HG03060 (cell line): ENCODE measurements around the gene CLNS1A.
"Not testable (repeated sequence)": the region's sequence is repeated elsewhere in the genome, so short reads cannot be mapped to it uniquely, and the experiment has no call there.

Experiments
- ATAC-seq: cut with Tn5 transposase; IDR thresholded peaks from one replicate; pipeline ENCODE4 v1.9.1; 2021; ENCODE audit warnings: low read depth, moderate number of reproducible peaks; ENCODE audit not compliant: unreplicated experiment

Gene CLNS1A

GRCh38 chr11:77619576-77620198 lies 17.9 kb downstream of the CLNS1A start:
- ATAC-seq: no peak

- no peak for ATAC-seq
These were observed 19.7 kb downstream of the CLNS1A start for GRCh38 chr11:77617892-77618291.

GRCh38 chr11:77611921-77612320 lies 25.7 kb downstream of the CLNS1A start:
- no peak for ATAC-seq

GRCh38 chr11:77609234-77609633 lies 28.4 kb downstream of the CLNS1A start:
- no peak for ATAC-seq

GRCh38 chr11:77604281-77604680 lies 33.3 kb downstream of the CLNS1A start:
- ATAC-seq: no peak

GRCh38 chr11:77602381-77603088 lies 35.1 kb downstream of the CLNS1A start:
- ATAC-seq: no peak

- no peak for ATAC-seq
These were observed 39.4 kb downstream of the CLNS1A start for GRCh38 chr11:77598195-77598594.

- no peak for ATAC-seq
These were observed 41.0 kb downstream of the CLNS1A start for GRCh38 chr11:77596626-77597025.

GRCh38 chr11:77593883-77594282 lies 43.7 kb downstream of the CLNS1A start:
- ATAC-seq: no peak

- no peak for ATAC-seq
These were observed 44.9 kb downstream of the CLNS1A start for GRCh38 chr11:77592727-77593126.

- ATAC-seq: no peak
These were observed 47.3 kb downstream of the CLNS1A start for GRCh38 chr11:77590194-77590782.

GRCh38 chr11:77589521-77590193 lies 47.9 kb downstream of the CLNS1A start, which contains the start of gene AQP11:
TSS of gene AQP11 (plus strand) at chr11:77589953. CDS start at chr11:77589993, 40 bp downstream.
- ATAC-seq: no peak

- no peak for ATAC-seq
These were observed 48.4 kb downstream of the CLNS1A start for GRCh38 chr11:77589181-77589520.

- ATAC-seq: no peak
These were observed 56.8 kb downstream of the CLNS1A start for GRCh38 chr11:77580712-77581337.

GRCh38 chr11:77575428-77575827 lies 62.2 kb downstream of the CLNS1A start:
- not testable (repeated sequence) for ATAC-seq

GRCh38 chr11:77570896-77571295 lies 66.7 kb downstream of the CLNS1A start:
- ATAC-seq: not testable (repeated sequence)

GRCh38 chr11:77569676-77570070 lies 67.9 kb downstream of the CLNS1A start:
- ATAC-seq: no peak

- no peak for ATAC-seq
These were observed 68.5 kb downstream of the CLNS1A start for GRCh38 chr11:77568916-77569675.

GRCh38 chr11:77568306-77568705 lies 69.3 kb downstream of the CLNS1A start:
- no peak for ATAC-seq
